ENCODE results near the gene UNC93A.
"Not testable (repeated sequence)": the region's sequence is repeated elsewhere in the genome, so short reads cannot be mapped to it uniquely, and the experiment has no call there.

Gene UNC93A

DNA sequence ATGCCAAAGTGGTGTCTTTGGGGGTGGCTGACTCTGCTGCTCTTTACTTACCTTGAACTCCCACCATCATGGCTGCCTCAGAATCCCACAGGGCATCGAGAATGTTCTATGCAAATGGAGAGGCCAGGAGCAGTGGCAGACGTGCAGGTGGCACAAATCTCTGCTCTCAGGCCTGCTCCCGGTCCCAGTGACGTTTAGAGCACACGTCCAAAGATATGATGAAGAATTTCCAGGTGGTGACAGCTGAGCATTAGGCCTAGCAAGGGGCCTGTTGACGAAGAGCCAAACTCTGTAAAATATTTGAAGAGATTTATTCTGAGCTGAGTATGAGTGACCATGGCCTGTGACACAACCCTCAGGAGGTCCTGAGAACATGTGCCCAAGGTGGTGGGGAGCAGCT lies 19.0 kb upstream of the UNC93A start:
- no peaks in the 10 kb centered on the region for H3K36me3 ChIP-seq (ENCODE audit: control insufficient read depth in 1 of 2, insufficient read depth in 2 of 2, low read length in 2 of 2)
- H3K9ac ChIP-seq (ENCODE audit: low read depth in 1 of 2, low read length in 2 of 2), result no peak overlapping the region
- peaks cover 40 to 44% of the 10 kb centered on the region in 2 donors for H3K4me1 ChIP-seq (ENCODE audit: control insufficient read depth in 1 of 2, insufficient read depth in 2 of 2, low read length in 2 of 2)
- no peak overlapping the region for H3K27ac ChIP-seq (ENCODE audit: low read depth, low read length)
- H3K27me3 ChIP-seq (ENCODE audit: control insufficient read depth in 1 of 2, insufficient read depth in 2 of 2, low read length in 2 of 2), result peaks cover 0 to 4% of the 10 kb centered on the region in 2 donors
- H3K4me3 ChIP-seq (ENCODE audit: low read depth in 1 of 2, low read length in 2 of 2), result no peak overlapping the region
- H3K9me3 ChIP-seq (ENCODE audit: control insufficient read depth in 1 of 2, low read length in 2 of 2), result no peaks in the 10 kb centered on the region

DNA sequence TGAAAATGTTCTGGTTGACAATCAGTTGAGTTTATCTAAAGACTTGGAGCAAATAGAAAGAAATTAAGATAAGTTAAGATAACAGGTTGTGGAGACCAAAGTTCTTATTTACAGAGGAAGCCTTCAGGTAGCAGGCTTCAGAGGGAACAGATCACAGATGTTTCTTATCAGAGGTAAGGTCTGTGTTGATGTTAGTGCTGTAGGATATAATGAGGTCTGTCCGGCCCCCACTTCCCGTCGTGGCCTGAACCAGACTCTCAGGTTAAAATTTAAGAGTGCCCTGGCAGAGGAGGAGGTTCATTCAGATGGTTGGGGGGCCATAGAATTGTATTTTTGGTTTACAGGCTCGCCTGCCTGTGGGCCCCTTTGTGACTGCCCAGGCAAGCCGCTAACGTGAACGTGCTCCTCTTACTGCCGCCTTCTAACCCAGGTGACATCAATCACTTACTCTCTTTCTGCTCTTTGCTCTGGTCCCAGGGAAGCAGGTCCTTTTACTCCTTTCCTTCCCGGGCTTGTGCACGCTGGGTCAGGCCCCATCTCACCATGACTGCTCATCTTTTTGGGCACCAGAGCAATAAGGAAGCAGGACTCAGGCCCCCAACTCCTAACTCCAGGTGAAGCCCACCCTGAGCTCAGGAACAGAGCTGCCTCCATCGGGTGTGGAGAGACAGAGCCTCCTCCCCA lies 18.3 kb upstream of the UNC93A start:
- Histone ChIP-seq H3K4me1 (ENCODE audit: control insufficient read depth in 1 of 2, insufficient read depth in 2 of 2, low read length in 2 of 2) (peaks cover 37 to 41% of the 10 kb centered on the region in 2 donors), H3K4me3 (ENCODE audit: low read depth in 1 of 2, low read length in 2 of 2) (no peak overlapping the region), H3K27me3 (ENCODE audit: control insufficient read depth in 1 of 2, insufficient read depth in 2 of 2, low read length in 2 of 2) (peaks cover 0 to 4% of the 10 kb centered on the region in 2 donors), H3K27ac (ENCODE audit: low read depth, low read length) (no peak overlapping the region), H3K9ac (ENCODE audit: low read depth in 1 of 2, low read length in 2 of 2) (no peak overlapping the region), H3K36me3 (ENCODE audit: control insufficient read depth in 1 of 2, insufficient read depth in 2 of 2, low read length in 2 of 2) (no peaks in the 10 kb centered on the region), H3K9me3 (ENCODE audit: control insufficient read depth in 1 of 2, low read length in 2 of 2) (no peaks in the 10 kb centered on the region)

DNA sequence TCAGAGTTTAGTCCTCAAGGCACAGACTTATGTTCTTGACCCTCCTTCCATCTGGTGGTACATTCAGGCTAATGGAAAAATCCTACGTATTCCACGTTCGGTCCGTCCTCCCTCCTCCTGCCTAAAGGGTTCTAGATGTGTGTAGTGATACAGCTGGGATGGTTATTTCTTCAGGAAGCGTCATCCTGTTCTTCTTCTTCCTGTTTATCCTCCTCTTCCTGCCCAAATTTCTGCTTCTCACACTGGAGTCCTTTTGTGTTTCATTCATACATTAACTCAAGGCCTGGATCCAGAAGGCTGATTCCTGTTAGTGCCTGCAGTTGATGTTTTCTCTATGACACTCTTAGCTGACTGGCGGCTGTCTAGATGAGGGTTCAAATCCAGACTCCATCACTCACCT lies 16.8 kb upstream of the UNC93A start:
- H3K9ac ChIP-seq (ENCODE audit: low read depth in 1 of 2, low read length in 2 of 2), result no peak overlapping the region
- H3K9me3 ChIP-seq (ENCODE audit: control insufficient read depth in 1 of 2, low read length in 2 of 2), result no peaks in the 10 kb centered on the region
- H3K36me3 ChIP-seq (ENCODE audit: control insufficient read depth in 1 of 2, insufficient read depth in 2 of 2, low read length in 2 of 2), result no peaks in the 10 kb centered on the region
- H3K4me1 ChIP-seq (ENCODE audit: control insufficient read depth in 1 of 2, insufficient read depth in 2 of 2, low read length in 2 of 2), result peaks cover 26 to 29% of the 10 kb centered on the region in 2 donors
- no peak overlapping the region for H3K4me3 ChIP-seq (ENCODE audit: low read depth in 1 of 2, low read length in 2 of 2)
- peaks cover 0 to 4% of the 10 kb centered on the region in 2 donors for H3K27me3 ChIP-seq (ENCODE audit: control insufficient read depth in 1 of 2, insufficient read depth in 2 of 2, low read length in 2 of 2)
- H3K27ac ChIP-seq (ENCODE audit: low read depth, low read length), result no peak overlapping the region

GRCh38 chr6:167275001-167275400 lies 16.1 kb upstream of the UNC93A start:
- H3K4me3 ChIP-seq (ENCODE audit: low read depth in 1 of 2, low read length in 2 of 2), result no peak overlapping the region
- H3K9ac ChIP-seq (ENCODE audit: low read depth in 1 of 2, low read length in 2 of 2), result no peak overlapping the region
- peaks cover 0 to 4% of the 10 kb centered on the region in 2 donors for H3K27me3 ChIP-seq (ENCODE audit: control insufficient read depth in 1 of 2, insufficient read depth in 2 of 2, low read length in 2 of 2)
- no peaks in the 10 kb centered on the region for H3K9me3 ChIP-seq (ENCODE audit: control insufficient read depth in 1 of 2, low read length in 2 of 2)
- no peaks in the 10 kb centered on the region for H3K36me3 ChIP-seq (ENCODE audit: control insufficient read depth in 1 of 2, insufficient read depth in 2 of 2, low read length in 2 of 2)
- peaks cover 26 to 29% of the 10 kb centered on the region in 2 donors for H3K4me1 ChIP-seq (ENCODE audit: control insufficient read depth in 1 of 2, insufficient read depth in 2 of 2, low read length in 2 of 2)
- no peak overlapping the region for H3K27ac ChIP-seq (ENCODE audit: low read depth, low read length)

DNA sequence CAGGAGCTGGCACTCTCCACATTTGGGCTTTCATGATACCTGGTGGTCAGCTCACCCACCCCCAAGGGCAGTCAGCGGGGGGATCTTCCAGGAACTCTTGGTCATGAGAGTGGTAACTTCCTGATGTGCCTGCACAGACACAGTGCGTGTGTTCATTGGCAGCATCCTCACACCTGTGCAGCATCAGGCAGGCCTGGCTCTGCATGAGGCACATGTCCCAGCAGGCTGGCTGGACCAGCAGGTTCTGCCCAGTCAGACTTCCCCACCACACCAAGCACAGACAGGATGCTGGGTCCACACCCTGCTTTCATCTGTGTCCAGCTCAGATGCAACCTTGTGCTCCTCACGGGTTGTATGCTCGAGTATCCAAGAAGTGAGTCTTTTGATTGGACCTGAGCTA lies 15.7 kb upstream of the UNC93A start:
- no peak overlapping the region for H3K27ac ChIP-seq (ENCODE audit: low read depth, low read length)
- no peak overlapping the region for H3K4me3 ChIP-seq (ENCODE audit: low read depth in 1 of 2, low read length in 2 of 2)
- peaks cover 25 to 26% of the 10 kb centered on the region in 2 donors for H3K4me1 ChIP-seq (ENCODE audit: control insufficient read depth in 1 of 2, insufficient read depth in 2 of 2, low read length in 2 of 2)
- H3K9me3 ChIP-seq (ENCODE audit: control insufficient read depth in 1 of 2, low read length in 2 of 2), result no peaks in the 10 kb centered on the region
- H3K27me3 ChIP-seq (ENCODE audit: control insufficient read depth in 1 of 2, insufficient read depth in 2 of 2, low read length in 2 of 2), result peaks cover 0 to 4% of the 10 kb centered on the region in 2 donors
- H3K9ac ChIP-seq (ENCODE audit: low read depth in 1 of 2, low read length in 2 of 2), result no peak overlapping the region
- H3K36me3 ChIP-seq (ENCODE audit: control insufficient read depth in 1 of 2, insufficient read depth in 2 of 2, low read length in 2 of 2), result no peaks in the 10 kb centered on the region

DNA sequence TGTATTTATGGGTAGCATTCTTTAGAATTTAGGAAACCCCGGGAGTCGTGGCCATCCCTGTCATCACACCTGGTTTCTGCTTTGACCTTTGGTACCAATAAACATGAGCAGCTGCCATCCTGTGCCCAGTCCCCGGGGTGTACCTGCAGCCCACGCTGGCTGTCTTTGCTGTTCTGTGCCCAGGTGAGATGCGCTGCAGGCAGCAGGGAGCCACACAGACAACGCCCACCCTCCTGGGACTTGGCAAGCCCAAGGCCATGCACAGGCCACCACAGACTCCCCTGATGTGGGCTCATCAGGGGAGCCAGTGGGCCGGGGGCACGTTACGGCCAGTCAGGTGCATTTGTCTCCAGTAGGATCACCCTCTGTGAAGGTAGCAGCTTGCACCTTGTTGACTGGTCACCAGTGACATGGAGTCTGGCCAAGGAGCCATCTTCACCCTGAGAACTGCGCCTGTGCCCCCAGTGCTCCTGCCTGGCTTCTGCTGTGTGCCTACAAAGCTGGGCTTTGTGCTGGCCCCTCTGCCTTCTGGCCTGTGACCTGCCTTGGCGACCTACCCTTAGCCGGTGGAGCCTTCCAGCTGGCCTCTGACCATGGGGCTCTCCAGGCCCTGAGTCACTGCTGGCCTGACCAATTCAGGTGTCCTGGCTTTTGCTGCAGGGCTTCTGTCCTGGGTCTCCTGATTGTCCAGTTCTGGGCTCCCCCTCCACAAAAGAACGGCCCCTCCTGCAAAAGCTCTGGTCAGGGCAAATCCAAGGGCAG lies 14.2 kb upstream of the UNC93A start:
- Histone ChIP-seq H3K4me3 (ENCODE audit: low read depth in 1 of 2, low read length in 2 of 2) (no peak overlapping the region), H3K27ac (ENCODE audit: low read depth, low read length) (no peak overlapping the region), H3K9me3 (ENCODE audit: control insufficient read depth in 1 of 2, low read length in 2 of 2) (no peaks in the 10 kb centered on the region), H3K9ac (ENCODE audit: low read depth in 1 of 2, low read length in 2 of 2) (no peak overlapping the region), H3K27me3 (ENCODE audit: control insufficient read depth in 1 of 2, insufficient read depth in 2 of 2, low read length in 2 of 2) (peaks cover 0 to 4% of the 10 kb centered on the region in 2 donors), H3K4me1 (ENCODE audit: control insufficient read depth in 1 of 2, insufficient read depth in 2 of 2, low read length in 2 of 2) (peaks cover 10 to 11% of the 10 kb centered on the region in 2 donors), H3K36me3 (ENCODE audit: control insufficient read depth in 1 of 2, insufficient read depth in 2 of 2, low read length in 2 of 2) (no peaks in the 10 kb centered on the region)

GRCh38 chr6:167278173-167278940 lies 12.8 kb upstream of the UNC93A start:
- H3K4me3 ChIP-seq (ENCODE audit: low read depth in 1 of 2, low read length in 2 of 2); H3K4me1 ChIP-seq (ENCODE audit: control insufficient read depth in 1 of 2, insufficient read depth in 2 of 2, low read length in 2 of 2); H3K36me3 ChIP-seq (ENCODE audit: control insufficient read depth in 1 of 2, insufficient read depth in 2 of 2, low read length in 2 of 2); H3K9ac ChIP-seq (ENCODE audit: low read depth in 1 of 2, low read length in 2 of 2); H3K9me3 ChIP-seq (ENCODE audit: control insufficient read depth in 1 of 2, low read length in 2 of 2); H3K27ac ChIP-seq (ENCODE audit: low read depth, low read length); H3K27me3 ChIP-seq (ENCODE audit: control insufficient read depth in 1 of 2, insufficient read depth in 2 of 2, low read length in 2 of 2): not testable (repeated sequence)

- Histone ChIP-seq H3K9ac (ENCODE audit: low read depth in 1 of 2, low read length in 2 of 2) (no peak overlapping the region), H3K9me3 (ENCODE audit: control insufficient read depth in 1 of 2, low read length in 2 of 2) (no peaks in the 10 kb centered on the region), H3K36me3 (ENCODE audit: control insufficient read depth in 1 of 2, insufficient read depth in 2 of 2, low read length in 2 of 2) (no peaks in the 10 kb centered on the region), H3K27ac (ENCODE audit: low read depth, low read length) (no peak overlapping the region), H3K4me3 (ENCODE audit: low read depth in 1 of 2, low read length in 2 of 2) (no peak overlapping the region), H3K4me1 (ENCODE audit: control insufficient read depth in 1 of 2, insufficient read depth in 2 of 2, low read length in 2 of 2) (no peaks in the 10 kb centered on the region), H3K27me3 (ENCODE audit: control insufficient read depth in 1 of 2, insufficient read depth in 2 of 2, low read length in 2 of 2) (peaks cover 0 to 4% of the 10 kb centered on the region in 2 donors)
These were observed 11.2 kb upstream of the UNC93A start for GRCh38 chr6:167279766-167280446.

- not testable (repeated sequence) for H3K27me3 ChIP-seq (ENCODE audit: control insufficient read depth in 1 of 2, insufficient read depth in 2 of 2, low read length in 2 of 2); H3K4me3 ChIP-seq (ENCODE audit: low read depth in 1 of 2, low read length in 2 of 2); H3K9me3 ChIP-seq (ENCODE audit: control insufficient read depth in 1 of 2, low read length in 2 of 2); H3K36me3 ChIP-seq (ENCODE audit: control insufficient read depth in 1 of 2, insufficient read depth in 2 of 2, low read length in 2 of 2); H3K27ac ChIP-seq (ENCODE audit: low read depth, low read length); H3K4me1 ChIP-seq (ENCODE audit: control insufficient read depth in 1 of 2, insufficient read depth in 2 of 2, low read length in 2 of 2); H3K9ac ChIP-seq (ENCODE audit: low read depth in 1 of 2, low read length in 2 of 2)
These were observed 10.6 kb upstream of the UNC93A start for GRCh38 chr6:167280466-167280865.
